GM18502 (cell line): ENCODE data around the gene CRABP2.

Experiments used
- ATAC-seq: cut with Tn5 transposase; IDR thresholded peaks from one replicate; pipeline ENCODE4 v1.9.1; 2021; ENCODE audit warnings: mild to moderate bottlenecking; ENCODE audit not compliant: unreplicated experiment, poor library complexity

Gene CRABP2

DNA sequence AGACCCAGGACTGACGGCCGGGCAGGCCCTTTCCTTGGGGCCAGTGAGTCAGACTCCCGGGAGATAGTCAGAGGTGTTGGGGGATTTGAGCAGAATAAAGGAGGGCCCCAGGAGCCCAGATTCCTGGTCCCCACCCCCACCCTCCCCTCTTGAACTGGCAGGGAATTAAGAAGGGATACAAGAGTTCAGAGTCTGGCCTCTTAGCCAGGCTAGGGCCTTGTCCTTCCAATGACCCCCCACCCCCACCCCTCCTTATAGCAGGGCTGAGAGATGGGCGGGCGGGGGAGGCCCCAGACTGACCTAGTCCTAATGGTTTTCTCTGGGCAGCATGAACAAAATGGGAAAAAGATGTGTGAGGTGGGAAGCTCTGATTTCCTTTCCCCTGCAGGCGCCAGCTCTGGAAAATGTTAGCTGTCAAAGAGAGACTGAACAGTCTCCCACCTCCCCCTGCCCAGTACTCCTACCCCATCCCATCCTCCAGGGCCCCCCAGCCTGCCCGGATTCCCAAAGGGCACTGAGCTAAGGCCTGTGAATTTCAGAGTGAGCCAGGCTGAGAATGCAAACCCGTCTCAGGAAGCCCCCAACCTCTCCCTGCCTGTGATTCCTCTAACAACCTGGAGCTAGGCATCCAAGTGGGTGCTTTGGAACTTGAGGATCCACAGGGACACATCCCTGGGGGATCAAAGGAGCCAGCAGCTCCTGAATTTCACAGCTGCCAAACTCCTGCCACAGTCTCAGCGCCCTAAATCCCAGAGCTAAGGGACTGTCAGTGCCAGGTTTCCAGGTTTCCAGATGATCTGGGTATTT is 5.8 kb upstream of the CRABP2 start:
- ATAC-seq: no peak

- ATAC-seq: no peak
Observed at GRCh38 chr1:156709757-156710489, 4.5 kb upstream of the CRABP2 start.

DNA sequence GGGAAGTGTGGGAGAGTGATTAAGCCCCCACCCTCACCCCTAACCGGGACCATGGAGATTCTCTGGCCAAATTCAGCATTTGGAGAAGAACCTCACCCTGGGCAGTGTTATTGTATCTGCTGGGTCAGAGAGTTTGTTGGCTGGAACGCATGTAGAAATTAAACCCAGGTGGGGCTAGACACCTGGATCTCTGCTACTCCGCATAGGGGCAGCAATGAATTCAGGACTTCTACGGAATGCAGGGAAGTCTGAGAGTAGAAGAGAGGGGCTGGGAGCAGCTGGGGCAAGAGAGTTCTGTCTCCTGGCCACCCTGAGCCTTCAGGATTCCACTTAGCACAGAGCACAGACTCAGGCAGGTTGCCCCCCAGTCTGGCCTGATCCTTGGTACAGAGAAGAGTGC is 3.6 kb upstream of the CRABP2 start:
- ATAC-seq: no peak

GRCh38 chr1:156708218-156708661 is 2.9 kb upstream of the CRABP2 start:
- ATAC-seq: no peak

DNA sequence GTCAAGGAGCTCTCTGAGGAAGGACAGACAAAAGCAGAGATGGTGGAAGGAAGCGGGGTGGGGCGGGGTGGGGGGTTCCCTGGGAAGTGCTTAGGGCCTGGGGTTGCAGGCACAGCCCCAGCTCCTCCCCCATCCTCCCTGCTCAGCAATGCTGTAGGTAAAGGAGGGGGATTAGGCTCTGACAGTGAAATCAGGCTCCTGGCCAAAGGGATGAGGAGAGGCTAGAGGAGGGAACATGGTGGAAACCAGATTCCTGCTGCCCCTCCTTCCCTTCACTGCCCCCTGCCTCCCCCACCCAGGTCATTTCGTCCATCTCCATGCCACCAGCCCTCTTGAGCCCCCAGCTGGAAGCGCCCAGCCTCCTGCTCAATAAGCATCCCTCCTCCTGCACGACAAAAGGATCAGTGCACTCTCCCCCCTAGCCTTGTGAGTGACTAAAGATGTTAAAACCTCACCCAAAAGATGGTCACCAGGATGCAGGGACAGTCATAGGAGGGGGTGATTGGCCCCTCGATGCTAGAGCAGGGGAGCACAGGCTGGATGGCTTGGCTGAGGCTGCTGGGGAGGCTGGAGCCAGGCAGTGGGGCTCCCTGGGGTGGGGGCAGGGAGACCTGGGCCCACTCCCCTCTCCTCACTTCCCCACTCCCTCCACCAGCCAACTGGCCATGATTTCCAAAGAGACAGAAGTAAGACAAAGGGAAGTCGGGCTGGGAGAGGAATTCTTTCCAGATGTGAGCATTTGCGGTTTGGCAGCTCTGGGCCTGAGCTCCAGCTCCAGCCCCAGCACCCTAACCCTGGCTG is 2.2 kb upstream of the CRABP2 start:
- ATAC-seq: no peak

DNA sequence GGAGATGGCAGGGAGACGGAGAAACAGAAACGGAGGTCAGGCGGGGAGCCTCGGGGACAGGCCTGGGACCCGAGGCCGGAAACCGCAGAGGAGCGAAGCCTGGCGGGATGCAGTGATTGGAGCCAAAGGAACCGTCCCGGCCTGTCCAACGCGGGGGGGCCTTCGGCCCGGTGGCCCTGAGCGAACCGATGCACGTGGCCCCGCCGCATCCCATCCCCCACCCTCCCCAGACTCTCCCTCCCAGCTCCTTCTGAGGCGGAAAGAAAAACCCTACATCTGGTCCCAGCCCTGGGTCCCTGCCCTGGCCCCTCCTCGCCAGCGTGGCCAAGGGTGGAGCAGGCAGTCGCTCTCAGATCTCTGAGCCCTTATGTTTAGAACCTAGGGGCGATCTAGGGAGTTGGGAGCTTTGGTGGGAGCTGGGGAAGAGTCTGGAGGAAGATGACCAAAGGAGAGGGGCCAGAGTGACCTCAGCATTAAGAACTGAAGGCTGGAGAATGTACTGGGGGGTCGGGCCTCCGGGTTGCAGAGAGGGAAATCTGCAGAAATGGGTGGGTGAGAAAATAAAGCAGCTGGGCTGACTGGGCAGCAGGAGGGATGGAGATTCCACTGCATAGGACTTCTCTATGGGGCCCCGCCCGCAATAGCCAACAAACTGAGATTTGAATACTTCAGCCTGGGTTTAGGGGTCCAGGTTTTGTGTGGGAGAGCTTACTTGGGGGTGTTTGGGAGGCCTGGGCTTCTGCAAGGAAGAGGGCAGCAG is 1.5 kb upstream of the CRABP2 start:
- ATAC-seq: no peak

DNA sequence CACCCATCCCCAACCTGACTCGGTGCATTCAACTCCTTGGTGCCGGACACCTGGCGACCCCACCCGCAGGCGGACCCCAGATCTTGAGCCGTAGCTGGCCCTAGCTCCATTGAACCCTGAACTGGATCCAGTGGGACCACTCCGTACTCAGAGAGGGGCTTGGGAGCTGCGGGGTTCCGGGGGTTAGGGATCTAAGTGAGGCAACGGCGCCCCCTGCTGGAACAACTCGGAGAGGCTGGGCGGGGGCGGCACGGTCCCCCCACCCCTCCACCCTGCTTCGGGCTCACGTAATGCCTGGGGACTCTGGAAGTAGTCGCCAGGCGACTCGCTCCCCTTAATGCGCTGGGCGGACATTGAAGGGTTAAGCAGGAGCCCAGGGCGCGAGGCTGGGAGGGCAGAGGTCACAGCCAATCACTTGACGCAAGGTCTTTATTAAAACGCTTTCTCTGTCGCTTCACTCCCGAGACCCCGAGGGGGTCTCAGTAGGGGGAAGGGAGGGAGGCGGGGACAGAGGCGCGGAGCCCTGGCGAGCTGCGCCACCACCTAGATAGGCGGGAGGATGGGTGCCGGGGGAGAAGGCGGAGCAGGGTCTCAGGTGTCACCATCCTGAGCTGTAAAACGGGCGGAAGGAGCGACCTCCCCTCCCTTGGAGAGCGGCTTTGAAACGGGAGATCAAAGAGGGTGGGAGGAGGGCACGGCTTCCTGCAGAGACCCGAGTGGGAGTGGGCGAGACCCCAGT is 704 bp upstream of the CRABP2 start:
- no peak for ATAC-seq

DNA sequence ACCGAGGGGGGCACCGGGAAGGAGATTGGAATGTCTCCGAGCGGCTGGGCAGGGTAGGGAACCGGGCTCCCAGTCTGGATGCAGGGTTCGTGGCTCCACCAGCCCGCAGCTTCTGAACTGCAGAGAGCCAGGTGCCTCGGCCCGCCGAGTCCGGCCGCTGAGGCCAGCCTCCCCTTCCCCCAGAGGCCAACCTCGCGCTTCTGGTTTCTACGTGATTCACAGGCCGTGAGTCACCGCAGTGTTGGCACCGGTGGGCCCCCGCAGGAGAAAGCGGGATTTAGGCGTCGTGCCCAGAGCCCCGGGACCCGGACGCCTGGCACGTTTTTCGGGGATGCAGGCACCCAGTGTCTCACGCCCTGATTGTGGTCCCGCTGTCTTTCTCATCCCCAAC is 458 bp downstream of the CRABP2 start:
- no peak for ATAC-seq

DNA sequence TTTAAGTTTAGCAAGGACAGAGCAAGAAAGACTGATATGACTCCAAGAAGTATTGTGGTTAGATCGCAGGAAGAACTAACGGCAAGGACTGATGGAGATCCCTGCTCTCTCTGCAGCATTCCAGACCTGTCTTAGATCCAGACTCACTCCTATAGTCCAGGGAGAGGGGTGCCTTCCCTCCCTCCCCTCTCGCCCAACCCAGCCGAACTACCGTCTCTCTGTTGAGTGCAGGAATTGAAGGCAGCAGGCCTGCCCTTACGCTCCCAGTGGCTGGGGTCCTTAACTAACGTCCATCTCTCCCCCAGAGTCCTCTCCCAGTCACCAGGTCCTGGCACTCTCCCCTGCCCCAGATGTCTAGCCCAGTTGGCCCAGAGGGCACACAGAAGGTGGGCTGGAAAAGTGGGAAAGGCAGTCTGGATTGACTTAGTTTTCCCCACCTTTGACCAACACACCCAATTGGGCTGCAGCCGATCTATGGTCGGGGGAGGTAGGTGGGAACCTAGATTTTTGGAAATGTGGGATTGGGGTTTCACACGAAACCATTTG is 1.1 kb downstream of the CRABP2 start:
- no peak for ATAC-seq

- ATAC-seq: no peak
Observed at GRCh38 chr1:156703741-156704140, 1.6 kb downstream of the CRABP2 start.

GRCh38 chr1:156703336-156703735 is 2.0 kb downstream of the CRABP2 start:
- no peak for ATAC-seq

DNA sequence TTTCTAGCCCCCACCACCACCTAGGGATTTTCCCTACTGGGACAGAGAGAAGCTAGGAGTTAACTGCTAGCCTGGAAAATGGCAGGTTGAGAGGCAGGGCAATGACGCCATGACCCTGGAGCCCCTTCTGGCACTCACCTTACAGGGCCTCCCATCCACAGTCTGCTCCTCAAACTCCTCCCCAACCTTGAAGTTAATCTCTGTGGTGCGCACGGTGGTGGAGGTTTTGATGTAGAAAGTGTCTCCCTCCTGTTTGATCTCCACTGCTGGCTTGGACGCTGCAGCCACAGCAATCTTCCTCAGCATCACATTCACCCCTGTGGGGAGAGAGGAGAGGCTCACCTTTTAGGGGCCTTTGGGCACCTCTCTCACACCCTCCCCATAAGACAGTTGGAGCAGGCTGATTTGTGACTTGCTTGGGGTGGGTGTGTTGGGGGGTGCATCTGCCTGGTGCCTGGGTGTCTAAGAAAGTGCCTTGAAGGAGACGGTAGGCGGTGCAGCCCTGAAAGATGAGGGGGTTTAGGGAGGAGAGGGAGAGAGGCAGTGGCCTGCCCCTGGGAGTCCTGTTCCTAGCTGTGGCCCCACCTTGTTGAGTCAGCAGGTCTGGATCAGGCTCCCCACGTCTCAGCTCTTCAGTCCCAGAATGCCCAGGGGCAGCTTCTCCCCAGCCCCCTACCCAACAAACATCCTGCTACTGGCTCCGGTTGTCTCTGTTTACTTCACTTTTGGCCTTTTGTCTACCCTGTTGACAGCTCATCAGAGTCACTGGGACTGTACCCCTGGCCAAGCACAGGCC is 4.4 kb downstream of the CRABP2 start:
- ATAC-seq: no peak

DNA sequence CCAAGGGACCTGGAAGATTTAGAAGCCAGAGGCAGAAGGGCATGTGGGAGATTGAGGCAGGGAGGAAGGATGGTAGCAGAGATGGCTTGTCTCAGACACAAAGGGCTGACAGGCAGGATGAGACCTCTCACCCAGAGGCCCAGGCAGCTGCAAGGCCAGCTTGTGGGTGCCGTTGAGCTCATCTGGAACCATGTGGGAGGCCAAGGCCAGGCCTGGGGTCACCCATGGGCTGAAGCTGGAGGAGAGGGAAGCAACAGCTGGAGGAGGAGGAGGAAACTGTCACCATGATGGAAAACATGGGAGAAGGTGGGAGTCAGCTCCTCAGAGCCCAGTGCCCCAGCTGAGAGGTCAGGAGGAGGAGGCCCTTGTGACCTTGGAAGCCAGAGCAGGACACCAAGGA is 6.4 kb downstream of the CRABP2 start:
- no peak for ATAC-seq

- no peak for ATAC-seq
Observed at GRCh38 chr1:156697481-156697880, 7.9 kb downstream of the CRABP2 start.

GRCh38 chr1:156696755-156697154 is 8.6 kb downstream of the CRABP2 start:
- ATAC-seq: no peak

DNA sequence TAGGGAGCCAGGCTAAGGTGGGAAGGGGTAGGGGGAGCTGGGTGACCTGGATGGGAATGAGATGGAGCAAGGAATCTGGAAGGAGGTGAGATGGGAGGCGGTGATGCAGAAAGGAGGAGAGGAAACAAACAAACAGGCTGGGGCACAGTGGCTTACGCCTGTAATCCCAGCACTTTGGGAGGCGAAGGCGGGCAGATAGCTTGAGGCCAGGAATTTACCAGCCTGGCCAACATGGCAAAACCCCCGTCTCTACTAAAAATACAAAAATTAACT is 10.8 kb downstream of the CRABP2 start:
- no peak for ATAC-seq

GRCh38 chr1:156693848-156694689 is 11.3 kb downstream of the CRABP2 start:
- no peak for ATAC-seq
